Measurements from ENCODE around the gene ATP11B.

GRCh38 chr3:182811269-182811596 is 17.9 kb downstream of the ATP11B start:
- TF ChIP-seq ZNF121 (CRISPR knock-in tag; conservative IDR thresholded peaks at IDR 0.05): no peak
- TF ChIP-seq ZNF431 (CRISPR knock-in tag; IDR thresholded peaks at IDR 0.05): no peak
- TF ChIP-seq MYNN (IDR thresholded peaks at IDR 0.05): no peak
- TF ChIP-seq MYNN (CRISPR knock-in tag; IDR thresholded peaks at IDR 0.05): no peak
- TF ChIP-seq ATF4 (CRISPR knock-in tag; IDR thresholded peaks at IDR 0.05): no peak
- TF ChIP-seq SIRT6 (IDR thresholded peaks at IDR 0.05; ENCODE audit: low read depth, low read length): no peak
- no peak for TF ChIP-seq POLR2A (conservative IDR thresholded peaks at IDR 0.05)
